IMR-90 (cell line): ENCODE results near the gene RFPL3. TPM values are rescaled to one million over a fixed set of nuclear protein-coding genes. Genes with fewer than 3 reads are reported as not detected.

ENCODE experiments used
- ATAC-seq: fragments of 200-7000 bp; cut with Tn5 transposase; 2 replicates; pipeline ENCODE4 v1.9.1; 2020; ENCODE audit warnings: low read depth, mild to moderate bottlenecking, moderate library complexity
- BruUV-seq: library from RNA; stranded (reverse); fragments of 400-500 nt; replicated peaks from 2 replicates; lab custom pipeline; 2021; lab: Mats Ljungman, UMichigan
- CTCF ChIA-PET: fragments of 300-600 bp; formaldehyde crosslinking; extraction: SDS; loops from one replicate; lab custom pipeline; 2021; ENCODE audit warnings: antibody characterized with exemption; lab: Yijun Ruan, JAX
- POLR2A ChIA-PET: fragments of 300-600 bp; sonication (Branson Sonifier 250); formaldehyde crosslinking; loops from one replicate; lab custom pipeline; 2022; ENCODE audit warnings: antibody characterized with exemption; ENCODE audit not compliant: unreplicated experiment; lab: Charles Lee
- DNase-seq: peaks from one replicate; pipeline ENCODE4 v3.0.0; 2013
- H2AFZ ChIP-seq: replicated peaks from 2 replicates; pipeline ENCODE3; 2013; ENCODE audit warnings: low read length, mild to moderate bottlenecking; ENCODE audit not compliant: poor library complexity
- H2AK5ac ChIP-seq: 2 replicates; pipeline ENCODE4 v1.6.1; 2013; ENCODE audit warnings: low read depth, low read length, inconsistent platforms
- H2AK9ac ChIP-seq: replicated peaks from 2 replicates; pipeline ENCODE3; 2013; ENCODE audit warnings: mild to moderate bottlenecking, low read depth, low read length, moderate library complexity; ENCODE audit not compliant: poor library complexity
- H2BK120ac ChIP-seq: 2 replicates; pipeline ENCODE4 v1.6.1; 2013; ENCODE audit warnings: low read depth, low read length, inconsistent platforms
- H2BK15ac ChIP-seq: 3 replicates; pipeline ENCODE4 v1.6.1; 2013; ENCODE audit warnings: low read depth, low read length, inconsistent platforms
- H2BK20ac ChIP-seq: 2 replicates; pipeline ENCODE4 v1.6.1; 2013; ENCODE audit warnings: low read depth, mild to moderate bottlenecking, inconsistent platforms, low read length, moderate library complexity
- H2BK5ac ChIP-seq: 2 replicates; pipeline ENCODE4 v1.6.1; 2013; ENCODE audit warnings: mild to moderate bottlenecking, low read depth, low read length, inconsistent platforms; ENCODE audit not compliant: poor library complexity, severe bottlenecking
- H3K14ac ChIP-seq: replicated peaks from 2 replicates; pipeline ENCODE4 v1.6.1; 2013; ENCODE audit warnings: low read depth, low read length, inconsistent platforms
- H3K18ac ChIP-seq: 2 replicates; pipeline ENCODE4 v1.6.1; 2013; ENCODE audit warnings: low read depth, low read length, control low read depth
- H3K23ac ChIP-seq: 2 replicates; pipeline ENCODE4 v1.6.1; 2013; ENCODE audit warnings: low read depth, low read length, inconsistent platforms
- H3K27ac ChIP-seq: 2 replicates; pipeline ENCODE4 v1.5.1; 2013; ENCODE audit warnings: mild to moderate bottlenecking, control low read depth, low read length; ENCODE audit not compliant: insufficient read depth
- H3K27me3 ChIP-seq: 2 replicates; pipeline ENCODE4 v1.6.1; 2013; ENCODE audit warnings: low read length; ENCODE audit not compliant: control insufficient read depth, insufficient read depth
- H3K36me3 ChIP-seq: 2 replicates; pipeline ENCODE4 v1.6.1; 2013; ENCODE audit warnings: low read length, mixed read lengths; ENCODE audit not compliant: control insufficient read depth, insufficient read depth
- H3K4ac ChIP-seq: 2 replicates; pipeline ENCODE4 v1.6.1; 2013; ENCODE audit warnings: low read depth, low read length, inconsistent platforms
- H3K4me1 ChIP-seq: 2 replicates; pipeline ENCODE4 v1.6.1; 2013; ENCODE audit warnings: low read length, mixed read lengths; ENCODE audit not compliant: control insufficient read depth, insufficient read depth
- H3K4me2 ChIP-seq: 2 replicates; pipeline ENCODE4 v1.6.1; 2013; ENCODE audit warnings: low read depth, mild to moderate bottlenecking, control low read depth, low read length, moderate library complexity
- H3K4me3 ChIP-seq: 2 replicates; pipeline ENCODE4 v1.5.1; 2013; ENCODE audit warnings: low read depth, mild to moderate bottlenecking, control low read depth, low read length, moderate library complexity; ENCODE audit not compliant: insufficient read depth
- H3K56ac ChIP-seq: 2 replicates; pipeline ENCODE4 v1.6.1; 2013; ENCODE audit warnings: low read length, inconsistent platforms; ENCODE audit not compliant: insufficient read depth; ENCODE audit errors: extremely low read depth
- H3K79me1 ChIP-seq, 2 experiments: 2 replicates each; pipeline ENCODE4 v1.6.1; 2013; ENCODE audit warnings: low read length in 2 of 2, inconsistent platforms in 1 of 2, low read depth in 1 of 2
- H3K9ac ChIP-seq: 2 replicates; pipeline ENCODE4 v1.6.1; 2013; ENCODE audit warnings: low read depth, low read length, control low read depth
- H3K9me1 ChIP-seq: 2 replicates; pipeline ENCODE4 v1.6.1; 2013; ENCODE audit warnings: low read length, inconsistent platforms; ENCODE audit not compliant: insufficient read depth
- H3K9me3 ChIP-seq: 2 replicates; pipeline ENCODE4 v1.6.1; 2013; ENCODE audit warnings: low read length; ENCODE audit not compliant: control insufficient read depth, insufficient read depth
- H4K20me1 ChIP-seq: 2 replicates; pipeline ENCODE4 v1.6.1; 2013; ENCODE audit warnings: low read length, inconsistent platforms; ENCODE audit not compliant: insufficient read depth
- H4K5ac ChIP-seq: 2 replicates; pipeline ENCODE4 v1.6.1; 2013; ENCODE audit warnings: mild to moderate bottlenecking, low read depth, low read length, control low read depth
- H4K8ac ChIP-seq, 2 experiments: 2 replicates each; pipeline ENCODE4 v1.6.1; 2013; ENCODE audit warnings: low read depth in 2 of 2, low read length in 2 of 2, control low read depth in 1 of 2, inconsistent platforms in 1 of 2
- H4K91ac ChIP-seq: 2 replicates; pipeline ENCODE4 v1.6.1; 2013; ENCODE audit warnings: low read depth, low read length, inconsistent platforms; ENCODE audit not compliant: insufficient read depth
- SMC3 ChIP-seq: fragments of 150-350 bp; IDR thresholded peaks from 2 replicates; pipeline ENCODE4 v1.6.1; 2016; ENCODE audit warnings: low read depth, mild to moderate bottlenecking, antibody characterized with exemption, low read length, moderate library complexity
- WGBS, 2 experiments: methylation state at CpG; one replicate each; pipeline versions ENCODE4 v1.1.5 to v1.1.7; 2013; ENCODE audit warnings: missing lambda C conversion rate in 2 of 2; ENCODE audit not compliant: insufficient read length in 1 of 2; ENCODE audit errors: extremely low coverage in 2 of 2; 5-methylcytosine and 5-hydroxymethylcytosine counted together
- dilution Hi-C: fragments of 300-500 bp; cut with HindIII; formaldehyde crosslinking; loops from one replicate; pipeline ENCODE4 v1.14.3; 2018; ENCODE audit warnings: low sequenced_read_pairs; ENCODE audit not compliant: unreplicated experiment
- in situ Hi-C: fragments of 300-500 bp; cut with MboI; formaldehyde crosslinking; loops from 3 replicates; pipeline ENCODE4 v1.14.3; 2019; ENCODE audit warnings: low sequenced_read_pairs, inconsistent platforms, mixed read lengths
- intact Hi-C: fragments of 100-400 bp; cut with micrococcal nuclease; formaldehyde crosslinking; loops from 2 replicates; pipeline ENCODE4 v1.10.0; 2022
- polyA plus RNA-seq, 3 experiments: library from polyadenylated mRNA; depleted of rRNA; stranded (reverse); fragments of >200 nt; gene quantifications; 2 replicates each; pipeline ENCODE4 v1.2.3, GENCODE V29; 2012; ENCODE audit warnings: low replicate concordance in 1 of 3
- total RNA-seq: library from RNA; depleted of rRNA; stranded (reverse); fragments of >200 nt; gene quantifications from 2 replicates; pipeline ENCODE4 v1.2.3, GENCODE V29; 2012

Gene RFPL3
- total and polyA plus RNA-seq, 2 of the 4 experiments (the other 2 are of a cell fraction) = not detected

- Histone ChIP-seq H3K18ac (no peak overlapping the region), H3K9me3 (no peaks in the 10 kb centered on the region), H2AK9ac (no peak overlapping the region), H4K5ac (no peak overlapping the region), H4K8ac (no peak overlapping the region), H3K79me1 (no peaks in the 10 kb centered on the region), H3K4ac (no peak overlapping the region), H3K4me2 (no peak overlapping the region), H3K14ac (no peak overlapping the region), H3K27me3 (no peaks in the 10 kb centered on the region), H2BK5ac (no peak overlapping the region), H2BK20ac (no peak overlapping the region), H3K4me1 (no peaks in the 10 kb centered on the region), H2AK5ac (no peak overlapping the region), H3K56ac (no peak overlapping the region), H2AFZ (no peak overlapping the region), H4K91ac (no peak overlapping the region), H4K20me1 (no peaks in the 10 kb centered on the region), H3K36me3 (no peaks in the 10 kb centered on the region), H3K23ac (no peak overlapping the region), H3K27ac (no peak overlapping the region), H2BK120ac (no peak overlapping the region), H2BK15ac (no peak overlapping the region), H3K4me3 (no peak overlapping the region), H3K9me1 (no peaks in the 10 kb centered on the region), H3K9ac (no peak overlapping the region)
- intact Hi-C loops = no loop called here
- TF ChIP-seq SMC3 = no peak
- in situ Hi-C loops = no loop called here
- DNase-seq (no peak), ATAC-seq (no peak)
- no TSS peak for BruUV-seq
- dilution Hi-C loops = no loop called here
- 83% methylated on average over 1 of the region's 19 CpGs; no CpG with 5 or more reads in 1 of the 2 experiments for WGBS, 2 experiments
- CTCF ChIA-PET = no interaction called here
- POLR2A ChIA-PET = no interaction called here
Measured at GRCh38 chr22:32353840-32354239, 3.8 kb upstream of the RFPL3 start.
